Activated naive CD4-positive, alpha-beta T cell treated with anti-CD3 and anti-CD28 coated beads, Interleukin-2, amount 50 U/mL, for 72 hours (primary cell): ENCODE results near the gene COL2A1. TPM values are rescaled to one million over a fixed set of nuclear protein-coding genes. Genes with fewer than 3 reads are reported as not detected.

Source experiments
- ATAC-seq, 2 donors: fragments of 150-1000 bp; cut with Tn5 transposase; 2 replicates each; pipeline ENCODE4 v1.10.0; 2021; ENCODE audit warnings: mild to moderate bottlenecking in 2 of 2, moderate library complexity in 2 of 2
- DNase-seq, 2 donors: peaks; one replicate each; pipeline ENCODE4 v3.0.0; 2021 to 2022; ENCODE audit warnings: low spot score in 2 of 2
- H3K27ac Mint-ChIP-seq, 2 donors: one replicate each; pipeline ENCODE4 v1.8.0; 2022; ENCODE audit warnings: mild to moderate bottlenecking in 2 of 2, mixed read lengths in 2 of 2
- H3K36me3 Mint-ChIP-seq, 2 donors: one replicate each; pipeline ENCODE4 v1.8.0; 2022; ENCODE audit warnings: mixed read lengths in 2 of 2
- H3K9me3 Mint-ChIP-seq, 2 donors: one replicate each; pipeline ENCODE4 v1.8.0; 2022; ENCODE audit warnings: mixed read lengths in 2 of 2
- total RNA-seq, 2 donors: library from RNA; stranded (reverse); gene quantifications; one replicate each; pipeline ENCODE4 v1.2.3, GENCODE V29; 2022

Gene COL2A1
- total RNA-seq, 2 donors from 2014 or later, result not detected

DNA sequence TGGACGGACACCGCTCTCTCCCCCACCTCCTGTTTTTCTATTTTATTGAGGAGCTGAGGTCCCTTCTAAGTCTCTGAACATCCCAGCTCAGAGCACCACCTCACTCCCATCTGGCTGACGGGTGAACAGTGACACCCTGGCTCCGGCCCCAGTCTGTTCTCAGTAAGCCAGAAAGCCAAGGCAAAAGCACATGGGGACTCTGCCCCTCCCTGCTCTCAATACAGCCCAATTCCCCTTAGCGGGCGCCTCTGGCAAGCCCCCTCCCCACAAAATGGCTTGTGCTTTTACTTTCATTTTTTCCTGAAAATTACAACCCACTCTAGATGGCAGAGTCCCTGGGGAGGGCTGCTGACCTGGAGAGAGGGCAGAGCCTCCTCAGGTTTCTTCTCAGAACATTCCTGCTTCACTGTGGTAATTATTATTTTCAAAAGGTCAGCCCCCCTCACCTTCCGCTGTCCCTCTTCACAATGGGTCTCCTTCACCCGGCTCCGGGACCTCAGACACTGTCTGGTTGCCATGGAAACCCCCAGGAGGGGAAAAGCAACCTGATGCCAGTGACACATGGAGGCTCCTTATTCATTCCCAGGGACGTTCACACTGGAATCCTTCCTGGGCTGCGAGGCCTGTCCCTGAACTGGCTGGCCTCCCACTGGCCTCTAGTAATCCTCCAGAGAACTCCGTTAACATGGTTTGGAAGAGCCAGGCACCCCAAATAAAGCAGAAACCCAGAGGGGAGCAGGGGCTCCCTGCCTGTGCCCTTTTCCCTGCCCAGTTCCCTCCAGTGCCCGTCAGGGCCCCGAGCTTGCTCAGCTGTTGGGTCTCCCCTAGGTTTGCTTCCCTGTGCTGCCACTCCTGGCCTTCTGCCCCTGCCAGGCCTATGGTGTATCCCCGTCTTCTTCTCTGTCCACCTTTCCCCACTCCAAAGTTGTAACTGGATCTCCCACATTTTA lies 15.9 kb downstream of the COL2A1 start:
- Mint-ChIP-seq H3K9me3 (no peaks in the 10 kb centered on the region), H3K36me3 (no peaks in the 10 kb centered on the region)

DNA sequence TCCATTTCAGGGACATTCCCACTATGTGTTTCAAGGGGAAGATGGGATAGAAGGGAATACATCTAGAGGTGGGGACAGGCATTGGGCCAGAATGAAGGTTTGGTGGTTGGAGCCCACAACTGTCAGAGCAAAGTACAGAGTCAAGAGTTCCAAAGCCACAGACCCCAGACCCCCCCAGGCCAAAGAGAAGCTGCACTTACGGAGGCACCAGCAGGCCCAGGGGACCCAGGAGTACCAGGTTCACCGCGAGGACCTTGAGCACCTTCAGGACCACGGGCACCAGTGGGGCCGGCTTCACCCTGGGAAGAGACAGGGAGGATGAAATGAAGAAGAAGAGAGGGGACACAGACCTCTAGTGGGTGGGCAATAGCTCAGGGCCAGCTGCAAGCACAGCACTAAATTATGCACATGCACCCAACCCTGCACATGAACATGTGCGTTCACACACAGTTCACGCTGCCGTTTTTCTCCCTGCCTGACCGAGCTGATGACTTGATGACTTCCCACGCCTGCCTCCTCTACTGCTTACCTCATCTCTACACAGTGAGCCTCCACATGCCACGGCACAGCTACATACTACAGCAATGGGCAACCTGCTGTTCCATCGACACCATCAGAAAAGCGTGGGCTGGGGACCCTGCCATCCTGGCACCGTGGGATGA lies 16.7 kb downstream of the COL2A1 start:
- DNase-seq (peak in 1 of 2 donors; percentile 41), ATAC-seq (no peak)
- peak overlapping the region in 1 of 2 donors; percentile 21 for H3K27ac Mint-ChIP-seq
- no peaks in the 10 kb centered on the region for H3K36me3 Mint-ChIP-seq
- H3K9me3 Mint-ChIP-seq, result no peaks in the 10 kb centered on the region

More for the DNA sequence above, 15.9 kb downstream of the COL2A1 start:
- ATAC-seq (no peak), DNase-seq (peak in 1 of 2 donors; percentile 38)
- H3K27ac Mint-ChIP-seq, result peak overlapping the region in 1 of 2 donors; percentile 21

DNA sequence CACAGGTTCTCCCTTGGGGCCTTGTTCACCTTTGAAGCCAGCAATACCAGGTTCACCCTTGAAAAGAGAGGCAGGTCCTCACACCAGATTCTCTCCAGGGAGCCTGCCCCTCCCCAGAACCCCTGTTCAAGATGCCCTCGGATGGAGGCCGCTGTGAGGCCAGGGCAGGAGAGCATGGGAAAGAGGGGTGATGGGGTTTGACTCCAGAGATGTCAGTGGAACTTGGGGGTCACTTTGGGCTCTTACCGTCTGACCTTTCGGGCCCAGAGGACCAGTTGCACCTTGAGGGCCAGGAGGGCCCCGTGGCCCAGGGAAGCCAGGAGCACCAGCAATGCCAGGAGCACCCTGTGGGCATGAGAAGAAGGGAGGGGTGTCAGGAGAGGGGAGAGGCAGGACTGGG lies 17.4 kb downstream of the COL2A1 start:
- DNase-seq, result peak in 1 of 2 donors; percentile 34
- ATAC-seq, result no peak
- Mint-ChIP-seq H3K9me3 (no peaks in the 10 kb centered on the region), H3K36me3 (no peaks in the 10 kb centered on the region), H3K27ac (no peak overlapping the region)

- Mint-ChIP-seq H3K27ac (peak overlapping the region in 1 of 2 donors; percentile 50), H3K9me3 (no peaks in the 10 kb centered on the region), H3K36me3 (no peaks in the 10 kb centered on the region)
- DNase-seq (no peak), ATAC-seq (no peak)
Observed at GRCh38 chr12:47986291-47986660, 18.0 kb downstream of the COL2A1 start.

GRCh38 chr12:47985596-47986290 lies 18.5 kb downstream of the COL2A1 start:
- no peaks in the 10 kb centered on the region for H3K36me3 Mint-ChIP-seq
- no peak for ATAC-seq
- H3K9me3 Mint-ChIP-seq, result no peaks in the 10 kb centered on the region
- H3K27ac Mint-ChIP-seq, result no peak overlapping the region
- peak in 1 of 2 donors; percentile 46 for DNase-seq

- Mint-ChIP-seq H3K36me3 (no peaks in the 10 kb centered on the region), H3K27ac (peak overlapping the region in 1 of 2 donors; percentile 23)
- ATAC-seq, result no peak
Observed at GRCh38 chr12:47984331-47984801, 19.9 kb downstream of the COL2A1 start.

GRCh38 chr12:47983541-47984115 lies 20.6 kb downstream of the COL2A1 start:
- Mint-ChIP-seq H3K9me3 (no peaks in the 10 kb centered on the region), H3K27ac (no peak overlapping the region), H3K36me3 (no peaks in the 10 kb centered on the region)
- DNase-seq (peak in 1 of 2 donors; percentile 30), ATAC-seq (no peak)

More at GRCh38 chr12:47984331-47984801, 19.9 kb downstream of the COL2A1 start:
- no peaks in the 10 kb centered on the region for H3K9me3 Mint-ChIP-seq
- peak in 1 of 2 donors; percentile 40 for DNase-seq

DNA sequence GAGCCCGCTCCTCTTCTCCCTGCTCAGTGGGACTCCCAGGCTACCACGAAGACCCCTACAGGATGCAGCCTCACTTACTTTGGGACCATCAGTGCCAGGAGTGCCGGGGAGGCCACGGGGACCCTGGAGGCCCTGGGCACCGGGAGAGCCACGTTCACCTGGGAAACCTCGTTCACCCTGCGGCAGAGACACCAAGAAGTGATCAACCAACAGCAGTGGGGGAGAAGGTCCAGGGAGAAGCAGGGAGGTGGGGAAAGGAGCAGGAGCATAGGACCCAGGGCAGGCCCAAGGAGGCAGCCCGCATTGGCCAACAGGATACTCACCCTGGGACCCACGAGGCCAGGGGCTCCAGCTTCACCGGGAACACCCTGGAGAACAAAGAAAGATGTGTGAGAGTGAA lies 21.5 kb downstream of the COL2A1 start:
- no peak overlapping the region for H3K27ac Mint-ChIP-seq
- no peak for ATAC-seq
- H3K9me3 Mint-ChIP-seq, result no peaks in the 10 kb centered on the region
- no peaks in the 10 kb centered on the region for H3K36me3 Mint-ChIP-seq
- peak in 1 of 2 donors; percentile 54 for DNase-seq

DNA sequence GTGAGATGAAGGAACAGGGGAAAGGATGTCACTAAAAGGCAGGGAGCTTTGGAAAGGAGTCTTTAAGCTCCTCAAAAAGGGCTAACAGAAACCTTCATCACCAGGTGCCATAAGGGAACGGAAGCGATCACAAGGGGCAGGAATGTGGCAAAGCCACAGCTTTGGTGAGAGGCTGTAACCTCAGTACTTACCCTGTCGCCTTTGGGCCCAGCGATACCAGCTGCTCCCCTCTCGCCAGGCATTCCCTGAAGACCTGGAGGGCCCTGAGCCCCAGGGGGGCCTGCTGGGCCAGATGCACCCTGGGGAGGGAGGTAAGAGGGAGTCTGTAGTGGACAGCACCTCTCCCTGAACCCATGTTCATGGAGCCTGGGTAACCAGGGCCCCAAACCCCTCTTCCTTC lies 22.0 kb downstream of the COL2A1 start:
- no peaks in the 10 kb centered on the region for H3K9me3 Mint-ChIP-seq
- DNase-seq (peak in 1 of 2 donors; percentile 40), ATAC-seq (no peak)
- no peak overlapping the region for H3K27ac Mint-ChIP-seq
- no peaks in the 10 kb centered on the region for H3K36me3 Mint-ChIP-seq

DNA sequence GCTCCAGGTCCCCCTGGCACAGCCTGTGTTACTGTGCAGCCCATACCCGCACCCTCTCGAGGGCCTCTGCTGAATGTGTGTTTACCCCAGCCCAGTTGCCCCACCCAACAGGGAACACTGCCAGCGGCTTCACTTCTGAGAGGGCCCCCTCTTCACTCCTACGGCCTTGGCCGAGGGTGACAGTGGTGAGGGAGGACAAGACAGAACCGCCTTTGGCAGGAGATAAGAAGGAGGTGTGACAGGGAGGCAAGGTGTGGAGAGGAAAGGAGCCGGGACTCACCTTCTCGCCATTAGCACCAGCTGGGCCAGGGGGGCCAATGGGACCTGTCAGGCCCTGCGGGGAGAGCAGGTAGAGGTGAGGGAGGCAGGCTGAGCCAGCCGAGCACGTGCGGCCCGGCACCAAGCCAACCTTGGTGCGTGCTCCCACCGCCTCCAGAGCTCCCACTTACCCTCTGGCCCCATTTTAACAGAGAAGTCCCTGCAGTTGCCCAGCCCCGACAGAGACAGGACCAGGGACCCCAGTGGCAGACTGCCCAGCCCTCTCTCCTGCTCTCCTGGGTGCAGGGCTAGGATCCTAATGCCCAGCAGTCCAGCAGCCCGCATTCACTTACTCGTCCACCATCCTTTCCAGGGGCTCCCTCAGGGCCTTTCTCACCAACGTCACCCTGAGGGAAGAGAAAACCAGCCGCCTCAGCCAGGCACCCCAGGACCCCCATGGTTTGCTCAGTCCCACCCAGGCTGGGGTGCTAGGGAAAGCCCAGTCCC lies 22.6 kb downstream of the COL2A1 start:
- ATAC-seq (no peak), DNase-seq (no peak)
- Mint-ChIP-seq H3K9me3 (no peaks in the 10 kb centered on the region), H3K36me3 (no peaks in the 10 kb centered on the region), H3K27ac (no peak overlapping the region)

DNA sequence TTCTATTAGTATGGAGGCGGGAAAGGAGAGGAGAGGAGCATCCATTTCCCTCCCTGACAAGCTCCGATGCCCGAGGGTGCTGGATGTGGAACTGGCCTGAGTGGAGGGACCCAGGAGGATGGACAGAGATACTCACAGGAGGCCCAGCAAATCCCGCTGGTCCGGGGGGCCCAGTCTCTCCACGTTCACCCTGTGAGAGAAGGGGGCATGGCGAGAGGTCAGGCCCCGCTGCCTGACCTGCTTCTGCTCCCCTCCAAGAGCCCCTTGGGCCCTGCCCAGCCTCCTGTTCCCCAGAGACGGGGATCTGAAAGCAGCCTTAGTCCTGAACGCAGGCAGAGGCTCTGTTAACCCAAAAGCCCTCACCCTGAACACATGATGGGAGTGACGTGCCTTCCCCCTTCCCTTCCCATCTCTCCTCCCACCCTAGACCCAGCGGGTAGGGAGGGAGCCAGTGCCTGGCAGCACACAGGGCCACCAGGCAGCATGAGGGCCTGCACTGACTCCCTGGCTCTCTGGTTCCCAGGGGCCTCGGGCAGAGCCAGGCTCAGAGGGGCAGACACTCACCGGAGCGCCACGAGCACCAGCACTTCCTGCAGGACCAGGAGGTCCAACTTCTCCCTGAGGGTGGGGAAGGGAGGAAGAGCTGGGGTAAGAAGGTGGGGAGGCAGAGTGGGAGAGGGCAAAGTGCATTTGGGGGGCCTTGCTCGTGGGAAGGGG lies 23.3 kb downstream of the COL2A1 start:
- no peaks in the 10 kb centered on the region for H3K36me3 Mint-ChIP-seq
- H3K9me3 Mint-ChIP-seq, result no peaks in the 10 kb centered on the region
- no peak for ATAC-seq
- DNase-seq, result no peak
- no peak overlapping the region for H3K27ac Mint-ChIP-seq

DNA sequence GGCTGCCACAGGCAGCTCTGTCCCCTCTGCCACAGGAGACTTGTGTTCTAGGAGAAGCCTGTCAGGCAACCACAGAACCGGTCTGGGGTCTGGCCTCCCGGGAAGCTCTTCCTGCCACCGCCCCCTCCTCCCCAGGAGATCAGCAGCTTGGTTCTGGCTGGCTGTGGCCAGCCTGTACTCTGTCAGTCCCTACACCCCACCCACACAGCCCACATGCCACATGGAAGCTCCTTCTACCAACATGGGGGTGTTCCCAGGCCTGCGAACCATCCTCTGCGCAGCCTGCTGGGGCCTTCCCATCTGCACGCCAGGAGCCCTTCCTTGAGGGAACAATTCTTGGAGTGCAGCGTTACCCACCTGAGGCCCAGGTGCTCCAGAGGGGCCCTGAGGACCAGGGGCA lies 24.1 kb downstream of the COL2A1 start:
- Mint-ChIP-seq H3K36me3 (no peaks in the 10 kb centered on the region), H3K9me3 (no peaks in the 10 kb centered on the region), H3K27ac (no peak overlapping the region)
- ATAC-seq (no peak), DNase-seq (no peak)

DNA sequence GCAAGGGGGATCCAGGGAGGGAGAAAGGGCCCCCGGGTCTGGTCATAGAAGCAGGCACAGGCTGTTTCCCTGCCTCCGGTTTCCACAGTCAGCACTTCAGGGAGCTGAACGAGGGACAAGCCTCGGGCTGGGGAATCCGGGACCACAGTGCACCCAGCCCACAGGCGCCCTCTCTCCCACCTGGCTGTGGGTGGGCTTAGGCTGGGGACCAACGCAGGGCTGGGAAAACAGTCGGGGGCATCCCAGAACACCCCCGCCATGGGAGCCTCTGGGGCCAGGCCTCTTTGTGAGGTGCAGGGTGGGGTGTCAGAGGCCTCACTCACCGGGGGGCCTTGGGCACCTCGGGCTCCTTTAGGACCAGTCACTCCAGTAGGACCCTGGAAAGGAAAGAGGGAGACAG lies 24.6 kb downstream of the COL2A1 start:
- DNase-seq, result no peak
- no peaks in the 10 kb centered on the region for H3K9me3 Mint-ChIP-seq
- no peak overlapping the region for H3K27ac Mint-ChIP-seq
- H3K36me3 Mint-ChIP-seq, result no peaks in the 10 kb centered on the region
- ATAC-seq, result no peak

GRCh38 chr12:47979166-47979565 lies 25.1 kb downstream of the COL2A1 start:
- Mint-ChIP-seq H3K9me3 (no peaks in the 10 kb centered on the region), H3K36me3 (no peaks in the 10 kb centered on the region), H3K27ac (no peak overlapping the region)
- ATAC-seq (no peak), DNase-seq (no peak)

DNA sequence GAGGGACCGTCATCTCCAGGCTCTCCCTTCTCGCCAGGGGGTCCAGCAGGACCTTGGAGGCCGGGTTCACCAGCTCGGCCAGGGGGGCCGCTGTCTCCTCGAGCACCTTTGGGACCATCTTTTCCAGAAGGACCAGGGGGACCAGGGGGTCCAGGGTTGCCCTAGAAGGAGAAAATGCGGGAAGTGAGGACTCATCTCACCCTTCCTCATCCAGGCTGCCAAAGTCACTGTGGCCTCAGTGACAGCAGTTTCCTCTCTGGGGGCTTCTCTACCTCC lies 25.7 kb downstream of the COL2A1 start:
- no peaks in the 10 kb centered on the region for H3K36me3 Mint-ChIP-seq
- ATAC-seq, result no peak
- no peaks in the 10 kb centered on the region for H3K9me3 Mint-ChIP-seq
- no peak for DNase-seq
- H3K27ac Mint-ChIP-seq, result no peak overlapping the region
